ENCODE data around the gene RHOT1. TPM values are rescaled to one million over a fixed set of nuclear protein-coding genes. Genes with fewer than 3 reads are reported as not detected.
A peak's percentile ranks its signal among the peaks of the same experiment; 100 is the strongest.
"Not testable (repeated sequence)": the region's sequence is repeated elsewhere in the genome, so short reads cannot be mapped to it uniquely, and the experiment has no call there.

Gene RHOT1
- total RNA-seq, 1 experiment from 2014 or later, result 23.0 TPM

DNA sequence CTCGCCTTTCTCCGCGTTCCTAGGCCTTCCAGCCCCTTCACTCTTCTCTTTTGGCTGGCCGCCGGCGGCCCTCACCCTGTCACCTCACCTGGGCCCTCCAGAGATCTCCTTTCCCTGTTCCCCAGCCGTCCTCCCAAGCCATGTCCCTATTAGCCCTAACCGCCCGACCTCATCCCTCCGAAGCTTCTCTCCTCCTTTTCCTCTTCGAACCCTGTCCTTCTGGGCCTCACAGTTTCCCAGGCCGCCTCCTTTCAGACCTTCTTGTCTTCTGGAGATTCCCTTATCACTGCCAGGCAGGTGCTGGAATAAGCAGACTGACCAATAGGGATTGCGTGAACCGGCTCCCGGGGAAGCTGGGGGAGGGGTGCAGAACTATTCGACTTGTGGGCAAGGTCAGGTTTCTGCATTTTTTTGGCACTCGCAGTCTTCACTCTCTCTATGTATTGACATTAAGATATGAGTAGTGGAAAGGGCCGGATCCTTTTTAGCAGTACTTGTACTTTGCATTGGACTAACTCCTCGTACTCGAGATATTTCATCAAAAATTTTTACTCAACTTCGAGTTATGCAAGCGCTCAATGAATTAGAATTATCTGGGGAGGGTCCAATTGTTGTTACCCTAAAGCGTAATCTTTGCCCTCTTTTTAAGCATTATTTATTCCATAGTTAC, 690 bp downstream of the RHOT1 start:
- no TSS peak for BruUV-seq (replicated peaks)
- TF ChIP-seq, protein P1, sequence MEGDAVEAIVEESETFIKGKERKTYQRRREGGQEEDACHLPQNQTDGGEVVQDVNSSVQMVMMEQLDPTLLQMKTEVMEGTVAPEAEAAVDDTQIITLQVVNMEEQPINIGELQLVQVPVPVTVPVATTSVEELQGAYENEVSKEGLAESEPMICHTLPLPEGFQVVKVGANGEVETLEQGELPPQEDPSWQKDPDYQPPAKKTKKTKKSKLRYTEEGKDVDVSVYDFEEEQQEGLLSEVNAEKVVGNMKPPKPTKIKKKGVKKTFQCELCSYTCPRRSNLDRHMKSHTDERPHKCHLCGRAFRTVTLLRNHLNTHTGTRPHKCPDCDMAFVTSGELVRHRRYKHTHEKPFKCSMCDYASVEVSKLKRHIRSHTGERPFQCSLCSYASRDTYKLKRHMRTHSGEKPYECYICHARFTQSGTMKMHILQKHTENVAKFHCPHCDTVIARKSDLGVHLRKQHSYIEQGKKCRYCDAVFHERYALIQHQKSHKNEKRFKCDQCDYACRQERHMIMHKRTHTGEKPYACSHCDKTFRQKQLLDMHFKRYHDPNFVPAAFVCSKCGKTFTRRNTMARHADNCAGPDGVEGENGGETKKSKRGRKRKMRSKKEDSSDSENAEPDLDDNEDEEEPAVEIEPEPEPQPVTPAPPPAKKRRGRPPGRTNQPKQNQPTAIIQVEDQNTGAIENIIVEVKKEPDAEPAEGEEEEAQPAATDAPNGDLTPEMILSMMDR (IDR thresholded peaks at IDR 0.05; ENCODE audit: unreplicated experiment), result no peak
- peak overlapping the region; percentile 78 for H3K27ac Mint-ChIP-seq (ENCODE audit: unreplicated experiment)
- H3K4me3 Mint-ChIP-seq (ENCODE audit: low read depth, unreplicated experiment), result peak overlapping the region; percentile 97
- intact Hi-C loops (cut with micrococcal nuclease; ENCODE audit: unreplicated experiment), result no loop called here
- H3K27me3 Mint-ChIP-seq (ENCODE audit: unreplicated experiment), result no peaks in the 10 kb centered on the region
- no peaks in the 10 kb centered on the region for H3K9me3 Mint-ChIP-seq (ENCODE audit: low read depth, unreplicated experiment)
- H3K4me1 Mint-ChIP-seq (ENCODE audit: low read depth, unreplicated experiment), result no peaks in the 10 kb centered on the region
- CTCF ChIA-PET, result interaction anchor here (0.5 to 1.3 kb wide), 2 partner anchors 16 to 18 kb away, joined by 3 to 4 read pairs; no protein-coding TSS in a partner anchor
- peak; percentile 77 for DNase-seq
- H3K36me3 Mint-ChIP-seq (ENCODE audit: insufficient read depth, unreplicated experiment), result peaks cover 18% of the 10 kb centered on the region

GRCh38 chr17:32143527-32143870, 1.2 kb downstream of the RHOT1 start:
- H3K4me3 Mint-ChIP-seq (ENCODE audit: low read depth, unreplicated experiment), result peak overlapping the region; percentile 97
- CTCF ChIA-PET, result interaction anchor here (0.5 kb wide), 1 partner anchor 16 kb away, joined by 3 read pairs; no protein-coding TSS in a partner anchor
- no peak overlapping the region for H3K27ac Mint-ChIP-seq (ENCODE audit: unreplicated experiment)
- TF ChIP-seq, protein P1 (IDR thresholded peaks at IDR 0.05; ENCODE audit: unreplicated experiment), result no peak
- no peaks in the 10 kb centered on the region for H3K4me1 Mint-ChIP-seq (ENCODE audit: low read depth, unreplicated experiment)
- intact Hi-C loops (cut with micrococcal nuclease; ENCODE audit: unreplicated experiment), result no loop called here
- BruUV-seq (replicated peaks), result TSS peak; percentile 45
- no peak for DNase-seq
- no peaks in the 10 kb centered on the region for H3K27me3 Mint-ChIP-seq (ENCODE audit: unreplicated experiment)
- no peaks in the 10 kb centered on the region for H3K9me3 Mint-ChIP-seq (ENCODE audit: low read depth, unreplicated experiment)
- H3K36me3 Mint-ChIP-seq (ENCODE audit: insufficient read depth, unreplicated experiment), result peaks cover 18% of the 10 kb centered on the region

- H3K27ac Mint-ChIP-seq (ENCODE audit: unreplicated experiment); BruUV-seq (replicated peaks); CTCF ChIA-PET; H3K27me3 Mint-ChIP-seq (ENCODE audit: unreplicated experiment); H3K4me3 Mint-ChIP-seq (ENCODE audit: low read depth, unreplicated experiment); H3K4me1 Mint-ChIP-seq (ENCODE audit: low read depth, unreplicated experiment); H3K9me3 Mint-ChIP-seq (ENCODE audit: low read depth, unreplicated experiment); DNase-seq; intact Hi-C loops (cut with micrococcal nuclease; ENCODE audit: unreplicated experiment): not testable (repeated sequence)
- peaks cover 18% of the 10 kb centered on the region for H3K36me3 Mint-ChIP-seq (ENCODE audit: insufficient read depth, unreplicated experiment)
These were observed 2.1 kb downstream of the RHOT1 start for GRCh38 chr17:32144442-32144841.

DNA sequence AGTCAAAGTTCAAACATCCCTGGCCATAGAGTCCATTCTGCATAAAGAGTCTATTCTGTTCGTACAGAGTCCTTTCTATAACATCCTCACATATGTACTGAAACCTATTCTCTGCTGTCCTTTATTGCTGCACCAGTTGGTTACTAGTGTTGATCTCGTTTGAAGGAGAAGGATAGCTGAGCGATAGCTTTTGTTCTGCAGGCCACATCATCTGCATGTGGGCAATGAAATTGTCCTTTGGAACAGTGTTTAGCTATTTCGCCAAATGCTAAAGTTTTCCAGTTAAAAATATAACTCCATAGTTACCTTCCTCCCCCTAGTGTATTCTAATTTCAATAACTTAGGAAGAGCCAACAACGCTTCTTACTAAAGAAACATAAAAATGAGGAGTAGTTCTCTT, 6.0 kb downstream of the RHOT1 start:
- no peaks in the 10 kb centered on the region for H3K36me3 Mint-ChIP-seq (ENCODE audit: insufficient read depth, unreplicated experiment)
- no peaks in the 10 kb centered on the region for H3K4me1 Mint-ChIP-seq (ENCODE audit: low read depth, unreplicated experiment)
- no peaks in the 10 kb centered on the region for H3K9me3 Mint-ChIP-seq (ENCODE audit: low read depth, unreplicated experiment)
- DNase-seq, result no peak
- no peak overlapping the region for H3K4me3 Mint-ChIP-seq (ENCODE audit: low read depth, unreplicated experiment)
- H3K27me3 Mint-ChIP-seq (ENCODE audit: unreplicated experiment), result no peaks in the 10 kb centered on the region
- CTCF ChIA-PET, result interaction anchor here (0.6 to 0.7 kb wide), 2 partner anchors 10 to 64 kb away, joined by 3 read pairs; no protein-coding TSS in a partner anchor
- no peak overlapping the region for H3K27ac Mint-ChIP-seq (ENCODE audit: unreplicated experiment)
- BruUV-seq (replicated peaks), result no TSS peak
- intact Hi-C loops (cut with micrococcal nuclease; ENCODE audit: unreplicated experiment), result no loop called here
- TF ChIP-seq, protein P1 (IDR thresholded peaks at IDR 0.05; ENCODE audit: unreplicated experiment), result no peak

GRCh38 chr17:32150358-32150757, 8.1 kb downstream of the RHOT1 start:
- CTCF ChIA-PET, result interaction anchor here (0.6 to 0.7 kb wide), 2 partner anchors 12 to 86 kb away, joined by 5 read pairs; no protein-coding TSS in a partner anchor
- Mint-ChIP-seq H3K4me3 (ENCODE audit: low read depth, unreplicated experiment) (no peak overlapping the region), H3K36me3 (ENCODE audit: insufficient read depth, unreplicated experiment) (peaks cover 9% of the 10 kb centered on the region), H3K4me1 (ENCODE audit: low read depth, unreplicated experiment) (no peaks in the 10 kb centered on the region), H3K9me3 (ENCODE audit: low read depth, unreplicated experiment) (no peaks in the 10 kb centered on the region), H3K27ac (ENCODE audit: unreplicated experiment) (no peak overlapping the region), H3K27me3 (ENCODE audit: unreplicated experiment) (no peaks in the 10 kb centered on the region)
- BruUV-seq (replicated peaks), result no TSS peak
- intact Hi-C loops (cut with micrococcal nuclease; ENCODE audit: unreplicated experiment), result no loop called here
- TF ChIP-seq, protein P1 (IDR thresholded peaks at IDR 0.05; ENCODE audit: unreplicated experiment), result no peak
- no peak for DNase-seq
